ENCODE measurements around the gene RASGRF2. TPM values are rescaled to one million over a fixed set of nuclear protein-coding genes. Genes with fewer than 3 reads are reported as not detected.

Gene RASGRF2
- total and polyA plus RNA-seq, 9 of the 15 experiments (the other 6 are each of a cell fraction or from before 2014, with no cell fraction given): 0.01 to 0.22 (median 0.08) TPM; not detected in 2

GRCh38 chr5:80975065-80975464 is 14.9 kb downstream of the RASGRF2 start:
- POLR2A ChIA-PET: interaction anchor here (0.9 to 1.8 kb wide), 3 partner anchors 12 to 89 kb away, joined by 3 to 5 read pairs (median 4); no protein-coding TSS in a partner anchor
- H3K36me3 ChIP-seq (ENCODE audit: control insufficient read depth, insufficient read depth, low read length): no peaks in the 10 kb centered on the region
- TF ChIP-seq EWSR1 (IDR thresholded peaks at IDR 0.05; ENCODE audit: borderline replicate concordance, low read depth, partially characterized antibody) (no peak), ZNF316 (IDR thresholded peaks at IDR 0.05) (no peak), PYGO2 (tag; IDR thresholded peaks at IDR 0.05) (no peak), ZNF398 (CRISPR knock-in tag; IDR thresholded peaks at IDR 0.05) (no peak), REST (IDR thresholded peaks at IDR 0.05; ENCODE audit: borderline replicate concordance) (no peak), REST (CRISPR knock-in tag; IDR thresholded peaks at IDR 0.05; ENCODE audit: low read depth) (no peak), HMG20B (CRISPR knock-in tag; IDR thresholded peaks at IDR 0.05) (no peak), HOXB6 (CRISPR knock-in tag; IDR thresholded peaks at IDR 0.05; ENCODE audit: borderline replicate concordance) (no peak), KLF13 (tag; IDR thresholded peaks at IDR 0.05; ENCODE audit: borderline replicate concordance, low read depth) (no peak), ZKSCAN1 (IDR thresholded peaks at IDR 0.05; ENCODE audit: low read depth, low read length) (no peak), CEBPB (tag; IDR thresholded peaks at IDR 0.05) (no peak), CREB3L1 (IDR thresholded peaks at IDR 0.05; ENCODE audit: borderline replicate concordance, low read depth) (no peak), MCM7 (IDR thresholded peaks at IDR 0.05) (no peak)

More at GRCh38 chr5:80975065-80975464, 14.9 kb downstream of the RASGRF2 start:
- intact Hi-C loops (cut with micrococcal nuclease) (no loop called here), in situ Hi-C loops (cut with MboI) (no loop called here)
- DNase-seq (ENCODE audit: extremely low read depth in 1 of 4, low spot score in 3 of 4): no peak
- no peak for FAIRE-seq
- Histone ChIP-seq H3K79me2 (ENCODE audit: control insufficient read depth, insufficient read depth, low read length) (no peaks in the 10 kb centered on the region), H2AFZ (ENCODE audit: low read depth, low read length) (no peak overlapping the region), H3K27ac (ENCODE audit: extremely low read depth, low read depth, low read length) (no peak overlapping the region), H3K9me1 (ENCODE audit: control insufficient read depth, insufficient read depth, low read length) (no peaks in the 10 kb centered on the region), H3K4me3 (no peak overlapping the region), H3K9me3 (replicated peaks; ENCODE audit: control insufficient read depth, insufficient read depth, low read depth, low read length) (no peaks in the 10 kb centered on the region), H3K4me1 (replicated peaks in 1 of 2; ENCODE audit: control insufficient read depth in 2 of 2, insufficient read depth in 2 of 2, low read length in 2 of 2) (no peaks in the 10 kb centered on the region), H4K20me1 (replicated peaks; ENCODE audit: control insufficient read depth, insufficient read depth, low read length) (no peaks in the 10 kb centered on the region), H3K4me2 (ENCODE audit: insufficient read depth, low read length) (no peak overlapping the region), H3K9ac (ENCODE audit: insufficient read depth in 1 of 2, low read depth in 2 of 2, low read length in 2 of 2) (no peak overlapping the region), H3K27me3 (ENCODE audit: control insufficient read depth in 2 of 2, insufficient read depth in 2 of 2, low read length in 2 of 2) (peaks cover 15 to 28% of the 10 kb centered on the region in 2 experiments)
- no TSS peak for BruUV-seq (replicated peaks)
- 0% methylated on average over 5 of the region's 5 CpGs for WGBS (ENCODE audit: insufficient coverage, low coverage, missing lambda C conversion rate)
- CTCF ChIA-PET (ENCODE audit: low intra/inter-chr PET ratio): no interaction called here
- no peak for ATAC-seq

Measured in K562 (cell line).